Hepatic stellate cell (primary cell): Measurements from ENCODE around the gene IGSF5.
"Not testable (repeated sequence)": the region's sequence is repeated elsewhere in the genome, so short reads cannot be mapped to it uniquely, and the experiment has no call there.

Source experiments
- DNase-seq: peaks from one replicate; pipeline ENCODE4 v3.0.0; 2011; ENCODE audit warnings: low spot score

IGSF5 gene

DNA sequence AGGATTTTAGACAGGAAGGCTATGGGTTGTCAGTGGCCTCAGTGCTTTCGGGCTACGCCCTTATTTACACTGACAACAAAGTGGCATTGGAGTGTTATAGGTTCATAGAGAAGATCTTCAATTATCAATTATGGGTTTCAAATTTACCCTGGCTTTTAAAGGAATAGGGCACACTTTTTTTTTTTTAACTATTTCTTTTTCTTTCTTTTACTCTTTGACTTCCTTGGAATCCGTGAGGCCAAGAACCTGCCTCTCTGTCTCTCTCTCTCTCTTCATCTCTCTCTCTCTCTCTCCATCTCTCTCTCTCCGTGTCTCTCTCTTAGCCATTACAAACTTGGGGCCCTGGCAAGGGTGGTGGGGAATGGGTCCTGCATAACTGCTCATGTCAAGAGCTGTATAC, at the start of gene IGSF5:
Gene IGSF5 (plus strand): TSS at position 301 of the 400 bp plus-strand sequence. CDS start 327 bp downstream, outside the sequence.
- DNase-seq = not testable (repeated sequence)

DNA sequence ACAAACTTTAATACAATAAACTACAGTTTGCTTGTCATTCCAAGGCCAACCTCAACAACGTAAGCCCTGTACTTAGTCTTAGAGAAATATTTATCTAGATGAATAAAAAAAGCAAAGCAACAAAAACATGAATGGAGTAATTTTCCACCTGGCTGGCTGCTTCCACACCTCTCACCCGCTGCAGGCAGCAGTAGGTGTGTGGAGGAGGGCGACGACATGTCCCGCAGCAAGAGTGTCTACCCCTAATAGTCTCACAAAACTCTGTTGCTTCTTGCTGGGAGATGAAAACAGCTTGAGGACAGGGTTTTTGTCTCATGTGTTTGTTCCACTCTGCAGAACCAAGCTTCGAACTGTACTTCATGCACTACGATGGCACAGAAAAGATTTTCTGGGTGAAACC, 48.8 kb upstream of the IGSF5 start:
- no peak for DNase-seq

DNA sequence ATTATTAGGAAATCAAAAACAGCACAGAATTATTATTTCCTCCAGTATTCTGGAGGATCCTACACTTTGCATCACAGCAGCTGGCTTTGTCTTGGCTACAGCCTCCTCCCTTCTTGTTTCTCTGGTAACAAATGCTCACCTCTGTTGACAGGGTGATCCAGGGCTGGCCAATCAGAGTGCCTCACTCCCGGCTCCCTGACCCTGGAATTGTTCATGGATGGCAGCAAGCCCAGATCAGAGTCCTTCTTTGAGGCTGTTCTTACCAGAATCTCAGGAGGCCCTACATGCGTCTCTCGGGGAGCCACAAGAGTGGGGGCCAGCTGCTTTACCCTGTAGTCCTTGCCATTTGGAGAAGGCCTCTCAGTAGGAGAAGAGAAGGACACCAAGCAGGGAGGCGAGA, 48.4 kb upstream of the IGSF5 start:
- no peak for DNase-seq

DNA sequence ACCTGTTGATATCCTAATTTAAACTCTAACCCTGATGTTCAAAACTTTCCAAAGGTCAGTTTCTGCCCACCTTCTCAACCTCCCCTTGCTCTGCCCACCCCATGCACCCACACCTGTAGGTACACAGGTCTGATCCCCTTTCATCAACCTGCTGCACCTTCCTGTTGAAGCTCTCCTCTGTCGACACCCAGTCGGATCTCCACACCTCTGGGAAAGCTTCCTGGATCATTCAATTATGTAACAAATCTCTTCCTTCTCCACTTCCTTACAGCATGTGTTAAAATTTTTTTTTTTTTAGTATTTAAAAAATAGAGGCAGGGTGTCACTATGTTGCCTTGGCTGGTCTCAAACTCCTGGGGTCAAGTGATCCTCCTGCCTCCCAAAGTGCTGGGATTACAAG, 44.7 kb upstream of the IGSF5 start:
- no peak for DNase-seq

DNA sequence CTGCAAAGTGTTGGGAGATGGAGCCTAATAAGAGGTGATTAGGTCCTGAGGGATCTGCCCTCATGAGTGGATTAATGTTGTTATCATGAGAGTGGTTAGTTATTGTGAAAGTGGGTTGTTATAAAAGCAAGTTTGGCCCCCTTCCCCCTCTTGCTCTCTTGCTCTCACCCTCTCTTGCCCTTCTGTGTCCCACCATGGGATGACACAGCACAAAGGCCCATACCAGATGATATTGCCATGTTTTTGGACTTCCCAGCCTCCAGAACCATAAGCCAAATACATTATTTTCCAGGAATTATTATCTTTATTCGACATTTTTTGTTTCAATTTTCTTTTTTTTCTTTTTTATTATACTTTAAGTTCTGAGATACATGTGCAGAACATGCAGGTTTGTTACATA, 41.4 kb upstream of the IGSF5 start:
- DNase-seq = no peak

DNA sequence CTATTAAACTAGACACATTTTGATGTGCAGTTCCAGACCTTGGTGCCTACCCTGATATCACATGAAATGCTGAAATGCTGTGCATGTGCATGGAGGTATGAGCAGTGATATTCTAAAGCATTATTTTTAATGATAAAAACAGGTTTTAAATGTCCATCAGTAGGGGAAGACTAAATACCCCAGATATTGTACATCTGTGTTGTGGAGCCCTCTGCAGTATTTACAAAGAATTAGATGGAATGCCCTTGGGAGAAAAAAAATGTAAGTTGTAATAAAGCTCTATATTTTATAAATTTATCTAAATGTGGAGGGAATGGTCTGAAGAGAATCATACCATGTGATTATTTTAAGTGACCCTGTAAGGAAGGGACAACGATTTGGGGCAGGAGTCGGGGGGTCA, 39.1 kb upstream of the IGSF5 start:
- no peak for DNase-seq

DNA sequence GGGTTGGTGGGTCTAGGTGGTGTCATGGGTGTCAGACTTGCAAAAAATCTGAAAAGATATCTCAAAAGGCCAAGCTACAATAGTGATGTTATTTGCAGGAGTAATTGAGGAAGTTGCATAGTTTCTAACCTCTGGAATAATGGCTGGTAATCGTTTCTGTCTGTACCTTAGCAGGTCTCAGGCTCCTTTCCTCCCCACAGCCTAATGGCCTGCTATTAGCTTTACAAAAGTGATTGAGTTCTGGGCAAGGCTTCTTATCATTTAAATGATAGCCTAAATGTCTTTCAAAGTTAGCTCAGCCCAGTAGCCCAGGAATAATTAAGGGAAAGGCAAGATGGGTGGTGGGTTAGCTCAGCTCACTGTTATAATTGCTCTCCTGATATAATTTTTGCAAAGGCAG, 37.7 kb upstream of the IGSF5 start:
- no peak for DNase-seq

DNA sequence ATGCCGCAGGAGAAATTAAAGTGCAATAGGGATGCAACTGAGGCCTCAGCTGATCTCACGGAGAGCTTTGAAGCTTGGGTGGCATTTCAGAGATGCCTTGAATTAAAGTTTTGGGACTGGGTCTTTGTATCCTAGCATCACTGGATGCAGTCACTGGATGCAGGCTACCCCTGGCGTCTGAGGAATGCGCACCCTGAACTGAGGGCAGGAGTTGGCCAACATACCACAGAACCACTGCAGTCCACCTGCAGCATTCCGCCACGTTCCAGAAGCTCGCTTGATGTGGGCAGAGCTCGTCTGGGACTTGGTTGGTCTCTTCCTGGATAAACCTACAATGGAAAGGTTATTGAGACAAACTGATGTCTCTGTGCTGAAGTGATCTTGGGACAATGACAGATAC, 34.1 kb upstream of the IGSF5 start:
- no peak for DNase-seq

DNA sequence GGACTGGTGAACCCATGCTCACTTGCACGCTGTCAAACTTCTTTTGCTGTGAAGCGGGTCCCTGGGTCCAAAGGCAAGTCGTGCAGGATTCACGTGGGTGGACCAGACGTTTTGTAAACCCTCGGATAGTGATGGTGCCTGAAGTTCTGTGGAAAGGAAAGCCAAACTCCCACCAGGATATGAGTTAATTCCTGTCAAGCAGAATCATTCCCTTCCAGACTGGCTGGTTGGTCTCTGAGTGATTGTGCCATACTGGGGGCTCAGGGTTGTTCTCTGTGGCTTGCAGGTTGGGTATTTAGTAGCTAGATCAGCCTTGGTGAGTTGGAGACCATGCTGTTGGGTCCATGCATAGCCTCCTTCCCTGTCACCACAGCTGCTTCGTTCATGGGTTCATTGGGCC, 32.7 kb upstream of the IGSF5 start:
- no peak for DNase-seq

DNA sequence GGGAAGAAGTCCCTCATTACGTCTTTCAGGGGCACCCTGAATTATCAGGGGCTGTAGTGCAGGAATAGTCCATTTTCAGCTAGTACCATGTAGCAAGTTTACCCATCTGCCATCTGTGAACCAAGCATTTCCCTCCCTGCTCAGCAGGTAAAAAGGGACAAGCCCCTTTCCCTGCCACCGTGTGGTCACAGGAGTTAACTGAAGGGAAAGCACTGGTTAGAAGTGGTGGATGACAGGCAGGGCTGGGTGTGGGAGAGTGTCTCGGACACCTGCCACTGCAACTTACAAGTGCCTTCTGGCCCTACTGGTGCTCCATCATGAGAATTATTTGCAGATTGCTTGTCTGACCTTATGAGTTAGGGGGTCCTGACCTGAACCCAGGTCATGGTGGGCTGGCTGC, 32.0 kb upstream of the IGSF5 start:
- DNase-seq = no peak

DNA sequence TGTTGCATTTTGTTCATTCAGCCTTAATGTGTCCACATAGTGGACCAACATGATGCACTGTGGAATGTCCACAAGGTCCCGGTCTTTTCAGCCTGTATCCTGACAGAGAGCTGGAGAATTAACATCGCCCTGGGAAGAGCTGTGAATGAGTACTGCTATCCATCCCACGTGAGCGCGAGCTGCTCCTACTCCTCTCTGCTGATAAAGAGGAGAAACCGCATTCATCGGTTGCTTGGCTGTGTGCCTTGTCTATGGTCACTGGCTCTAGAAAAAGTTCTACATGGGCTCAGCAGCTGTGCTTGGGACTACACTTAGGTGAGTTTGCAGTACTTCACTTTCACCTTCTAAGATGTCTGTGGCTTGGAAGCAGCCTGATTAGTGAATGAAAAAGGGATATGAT, 31.1 kb upstream of the IGSF5 start:
- no peak for DNase-seq

DNA sequence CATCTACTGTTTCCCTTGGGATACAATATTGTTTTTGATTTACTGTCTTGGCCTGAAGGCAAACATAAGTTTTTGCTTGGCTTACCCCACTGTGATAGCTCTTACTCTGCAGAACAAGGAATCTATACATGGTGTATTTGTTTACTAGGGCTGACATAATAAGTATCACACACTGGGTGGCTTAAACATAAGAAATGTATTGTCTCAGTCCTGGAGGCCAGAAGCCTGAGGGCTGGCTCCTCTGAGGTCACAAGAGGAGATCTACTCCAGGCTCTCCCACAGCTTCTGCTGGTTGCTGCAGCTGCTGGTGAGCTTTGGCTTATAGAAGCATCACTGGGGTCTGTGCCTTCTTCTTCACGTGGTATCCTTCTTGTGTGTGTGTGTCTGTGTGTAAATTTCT, 30.7 kb upstream of the IGSF5 start:
- DNase-seq = no peak

DNA sequence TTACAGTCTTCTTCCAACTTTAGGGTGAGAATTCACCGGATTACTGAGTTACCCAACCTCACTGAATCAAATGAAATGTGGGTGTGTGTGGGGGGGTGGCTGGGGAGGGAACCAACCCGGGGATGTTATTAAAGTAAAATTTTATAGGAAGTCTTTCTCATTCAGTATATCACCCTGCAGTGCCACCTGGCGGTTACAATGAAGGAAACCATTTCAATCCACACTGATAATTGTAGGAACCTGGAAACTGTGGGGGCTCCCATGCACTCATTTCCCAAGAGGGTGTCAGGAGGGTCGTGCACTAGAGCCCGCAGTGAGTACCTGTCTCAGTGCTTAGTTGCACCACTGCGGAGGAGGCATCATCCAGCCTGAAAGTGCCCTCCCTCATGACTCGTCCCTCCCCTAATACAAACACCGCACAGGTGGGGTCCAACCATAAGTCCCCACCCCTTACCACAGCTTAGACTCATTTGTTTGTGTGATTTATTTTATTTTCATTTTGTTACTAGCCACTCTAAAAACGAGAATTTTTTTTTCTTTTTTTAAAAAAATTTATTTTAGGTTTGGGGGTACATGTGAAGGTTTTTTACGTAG, 29.1 kb upstream of the IGSF5 start:
- peak; percentile 16 for DNase-seq

DNA sequence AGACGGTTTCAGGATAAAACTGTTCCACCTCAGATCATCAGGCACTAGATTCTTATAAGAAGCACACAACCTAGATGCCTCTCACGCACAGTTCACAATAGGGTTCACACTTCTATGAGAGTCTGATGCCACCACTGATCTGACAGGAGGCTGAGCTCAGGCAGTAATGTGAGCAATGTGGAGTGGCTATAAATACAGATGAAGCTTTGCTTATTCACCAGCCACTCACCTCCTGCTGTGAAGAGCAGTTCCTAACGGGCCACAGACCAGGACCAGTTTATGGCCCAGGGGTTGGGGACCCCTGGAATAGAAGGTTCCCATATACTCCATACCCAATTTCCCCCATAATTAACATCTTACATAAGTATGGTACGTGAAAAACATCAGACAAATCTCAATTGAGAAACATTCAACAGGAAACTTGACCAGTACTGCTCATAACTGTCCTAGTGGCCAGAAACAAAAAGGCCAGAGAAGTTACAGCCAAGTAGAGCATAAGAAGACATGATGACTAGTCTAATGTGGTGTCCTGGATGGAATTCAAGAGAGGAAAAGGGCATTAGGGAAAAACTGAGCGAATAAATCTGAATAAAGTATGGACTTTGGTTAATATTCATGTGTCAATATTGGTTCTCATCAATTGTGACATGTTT, 24.7 kb upstream of the IGSF5 start:
- DNase-seq = no peak

DNA sequence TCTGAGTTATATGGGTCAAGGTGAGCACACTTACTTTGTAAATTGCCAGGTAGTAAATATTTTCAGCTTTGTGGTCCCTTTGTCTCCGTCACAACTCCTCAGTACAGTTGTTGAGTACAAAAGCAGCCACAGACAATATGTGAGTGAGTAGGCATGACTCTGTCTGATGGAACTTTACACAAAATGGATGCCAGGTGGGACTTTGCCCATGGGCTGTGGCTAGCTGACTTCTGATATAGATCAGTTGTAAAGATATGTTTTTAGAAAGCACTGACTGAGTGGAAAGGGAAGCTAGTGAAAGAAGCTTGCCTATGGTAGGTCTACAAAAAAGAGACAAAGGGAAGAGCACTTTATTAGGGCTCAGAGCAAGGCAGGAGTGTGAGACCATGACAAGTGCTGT, 23.1 kb upstream of the IGSF5 start:
- no peak for DNase-seq

DNA sequence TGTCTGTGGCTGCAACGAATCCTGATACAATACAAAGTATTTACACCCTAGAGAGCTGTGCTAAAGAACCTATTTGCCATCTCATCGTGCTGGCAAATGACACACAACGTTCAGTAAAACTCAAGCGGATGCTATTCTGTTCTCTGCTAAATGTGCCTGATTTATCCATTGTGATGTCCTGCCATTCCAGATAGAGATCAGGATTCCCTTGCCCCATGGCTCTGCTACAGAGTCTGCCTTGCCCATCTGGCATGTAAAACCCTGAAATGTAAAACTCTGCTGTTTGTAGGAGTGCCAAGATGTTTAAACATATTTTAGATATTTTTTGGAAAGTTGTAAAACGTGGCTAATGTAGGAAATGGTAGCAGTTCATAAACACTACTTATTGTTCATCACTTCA, 20.0 kb upstream of the IGSF5 start:
- DNase-seq = no peak

DNA sequence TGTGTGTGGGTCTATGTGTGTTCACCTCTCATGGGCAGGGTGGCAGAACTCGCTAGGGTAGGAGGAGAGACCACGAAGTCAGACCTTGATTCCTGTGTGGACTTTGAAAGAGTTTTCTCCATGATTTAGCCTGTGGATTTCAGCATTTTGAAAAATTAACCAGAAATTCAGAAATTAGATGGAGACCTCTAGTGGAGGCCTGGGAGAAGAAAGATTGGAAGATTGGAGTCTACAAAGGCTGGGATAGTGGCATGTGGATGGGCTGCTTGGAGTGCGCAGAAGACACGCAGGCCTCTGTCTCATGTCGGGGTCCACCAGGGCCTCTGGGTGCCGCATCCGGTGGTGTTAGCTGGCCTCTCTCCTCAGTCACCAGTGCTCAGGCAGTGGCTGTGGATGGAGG, 18.9 kb upstream of the IGSF5 start:
- no peak for DNase-seq

DNA sequence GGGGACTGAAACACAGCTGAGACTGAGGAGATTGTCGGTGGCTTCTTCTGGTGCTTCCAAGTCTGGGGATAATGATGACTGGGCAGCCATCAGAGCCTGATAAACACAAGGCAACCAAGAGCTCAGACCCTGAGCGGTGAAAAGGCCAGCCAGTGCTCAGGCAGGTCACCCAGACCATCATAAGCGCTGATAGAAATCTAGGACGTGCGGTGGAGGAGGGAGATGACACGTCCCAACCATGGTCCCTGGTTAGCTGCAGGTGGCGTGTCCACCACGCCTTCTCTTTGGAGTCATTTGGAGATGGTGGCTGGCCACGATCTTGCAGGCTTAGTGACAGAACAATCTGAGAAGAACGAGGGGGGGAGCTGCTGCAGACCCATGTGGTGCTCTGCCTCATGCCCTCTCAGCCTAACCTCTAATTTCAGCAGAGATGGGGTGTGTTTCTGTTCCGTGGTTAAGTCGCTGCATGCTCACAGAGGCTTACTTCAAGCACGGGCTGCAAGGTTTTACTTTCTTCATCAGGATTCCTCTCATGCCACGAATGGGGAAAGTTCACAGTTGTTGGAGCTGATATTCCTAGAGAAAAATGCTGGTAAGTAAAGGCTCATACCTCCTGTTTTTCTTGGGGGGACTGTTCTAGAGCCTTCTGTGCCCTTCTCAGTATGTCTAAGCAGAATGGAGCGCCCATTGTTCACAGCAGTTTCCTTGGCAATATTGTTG, 17.4 kb upstream of the IGSF5 start:
- no peak for DNase-seq

DNA sequence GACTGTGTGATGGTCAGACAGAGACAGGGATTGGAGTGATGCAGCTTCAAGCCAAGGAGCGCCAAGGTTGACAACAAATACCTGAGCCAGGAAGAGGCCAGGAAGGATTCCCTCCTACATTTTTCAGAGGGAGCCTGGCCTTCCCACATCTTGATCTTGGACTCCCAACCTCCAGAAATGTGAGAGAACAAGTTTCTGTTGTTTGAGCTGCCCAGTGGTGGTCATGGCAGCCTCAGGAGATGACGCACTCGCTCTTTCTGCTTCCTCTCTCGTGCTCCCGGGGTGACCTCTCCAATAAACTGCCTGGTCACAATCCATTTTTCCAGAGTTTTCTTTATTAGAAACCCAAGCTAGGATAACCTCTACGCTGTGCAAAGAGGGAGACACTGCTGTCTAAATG, 16.6 kb upstream of the IGSF5 start:
- DNase-seq = no peak

DNA sequence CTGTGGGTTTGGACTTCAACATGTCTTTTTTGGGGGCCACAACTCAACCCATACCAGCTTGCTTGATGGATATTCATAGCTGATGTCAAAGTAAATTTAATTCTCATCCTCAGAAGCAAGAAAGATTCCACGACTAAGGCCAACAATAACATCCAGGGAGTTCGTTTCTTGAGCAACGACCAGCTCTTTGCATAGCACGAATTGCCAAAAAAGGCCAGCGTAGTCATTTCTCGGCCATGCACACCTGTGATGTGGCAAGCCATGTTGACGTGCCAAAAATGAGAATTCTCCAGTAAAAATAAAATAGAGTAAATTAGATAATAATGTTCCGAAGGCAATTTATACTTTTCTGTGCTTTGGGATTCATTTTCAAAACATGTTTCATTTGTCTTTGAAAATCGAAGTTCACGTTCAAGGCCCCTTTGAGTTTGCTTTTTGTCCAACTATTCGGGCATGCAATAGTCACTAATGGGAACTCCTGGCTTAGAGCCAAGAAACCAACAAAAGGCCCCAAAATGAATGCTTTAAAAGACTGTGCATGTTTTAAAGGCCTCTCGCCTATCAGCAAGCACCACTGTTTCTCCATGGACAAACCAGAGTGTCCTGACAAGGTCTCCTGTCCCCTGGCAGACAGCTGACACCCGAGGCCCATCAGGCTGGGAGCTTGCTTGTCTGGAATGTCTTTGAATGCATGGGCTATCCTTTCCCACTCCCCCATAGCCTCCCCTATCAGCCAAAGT, 14.4 kb upstream of the IGSF5 start:
- DNase-seq = no peak

DNA sequence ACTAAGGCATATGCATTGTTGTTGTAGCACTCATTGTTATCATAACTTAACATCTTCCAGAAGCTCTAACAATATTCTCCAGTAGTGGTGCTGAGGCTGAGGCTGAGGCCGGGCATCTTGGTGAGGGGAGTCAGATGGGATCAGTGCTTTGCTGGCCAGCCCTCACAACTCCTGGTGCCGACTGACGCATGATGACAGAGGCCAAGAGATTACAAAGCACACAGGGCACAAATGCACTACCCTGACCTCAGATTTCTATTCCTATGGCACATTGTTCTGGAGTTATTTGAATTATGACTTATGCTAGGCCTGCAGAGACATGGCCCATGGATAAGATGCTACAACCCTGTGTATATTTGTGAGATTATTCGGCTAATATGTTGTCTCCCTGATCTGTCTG, 8.3 kb upstream of the IGSF5 start:
- no peak for DNase-seq

DNA sequence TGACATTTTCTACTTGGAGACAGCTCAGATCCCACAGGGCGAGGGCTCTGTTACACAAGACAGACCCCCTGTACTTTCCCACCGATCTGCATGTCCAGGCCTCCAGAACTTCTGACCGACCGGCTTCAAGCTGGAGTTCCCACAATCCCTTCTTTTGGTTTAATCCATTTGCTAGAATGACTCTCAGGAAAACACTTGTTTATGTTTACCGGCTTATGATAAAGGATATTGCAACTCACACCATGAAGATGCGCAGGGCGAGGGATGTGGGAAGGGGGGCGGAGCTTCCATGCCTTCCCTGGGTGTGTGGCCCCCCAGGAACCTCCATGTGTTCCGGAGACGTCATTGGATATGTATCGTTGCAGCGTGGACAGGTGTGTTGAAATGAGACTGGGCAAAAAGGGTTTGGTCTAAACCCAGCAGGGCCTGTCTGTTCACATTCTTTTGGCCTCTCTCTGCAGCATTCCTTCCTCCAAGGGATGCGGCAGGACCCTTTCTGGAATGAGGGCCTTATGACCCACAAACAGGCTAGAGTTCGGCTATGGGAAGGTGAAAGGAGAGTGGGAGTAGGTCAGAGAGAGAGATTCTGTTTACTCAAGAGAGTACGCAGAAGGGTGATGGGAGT, 7.5 kb upstream of the IGSF5 start:
- DNase-seq = no peak

DNA sequence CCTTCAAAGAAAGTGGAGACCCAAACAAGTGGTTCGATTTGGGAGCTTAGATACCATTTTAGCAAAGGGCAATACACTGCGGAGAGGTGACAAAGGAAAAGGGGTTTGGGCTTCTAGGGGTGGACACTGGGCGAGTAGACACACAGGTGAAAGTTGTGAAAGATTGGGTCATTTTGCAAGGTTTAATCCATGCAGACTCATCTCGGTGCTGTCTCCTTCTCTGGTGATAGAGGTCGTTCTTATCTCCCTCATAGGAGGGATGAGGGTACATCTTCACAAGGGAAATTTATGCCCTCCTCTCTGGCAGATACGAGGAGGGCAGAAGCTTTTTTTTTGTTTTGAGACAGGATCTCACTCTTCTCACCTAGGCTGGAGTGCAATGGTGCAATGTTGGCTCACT, 6.4 kb upstream of the IGSF5 start:
- DNase-seq = no peak
